GM20000 (cell line): ENCODE data around the gene SMIM35.

ENCODE experiments used
- DNase-seq: peaks from one replicate; pipeline ENCODE4 v3.0.0; 2012; ENCODE audit warnings: low spot score
- TF ChIP-seq, protein P1 (sequence below): IDR thresholded peaks from 2 replicates; pipeline ENCODE4 v1.5.1; 2012; ENCODE audit warnings: mild to moderate bottlenecking, control low read depth; ENCODE audit errors: extremely low read depth, missing control alignments

SMIM35 gene

DNA sequence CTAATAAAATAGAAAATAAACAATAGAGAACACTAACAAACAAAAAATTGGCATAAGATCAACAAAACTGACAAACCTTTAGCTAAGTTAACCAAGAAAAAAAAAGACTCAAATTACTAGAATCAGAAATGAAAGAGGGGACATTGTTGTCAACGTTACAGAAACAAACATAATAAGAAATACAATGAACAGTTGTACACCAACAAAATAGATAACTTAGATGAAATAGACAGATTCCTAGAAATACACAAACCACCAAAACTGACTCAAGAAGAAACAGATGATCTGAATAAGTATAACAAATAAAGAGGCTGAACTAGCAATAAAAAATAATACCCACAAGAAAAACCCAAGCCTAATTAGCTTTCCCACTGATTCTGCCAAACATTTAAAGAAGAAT, 44.6 kb downstream of the SMIM35 start:
- DNase-seq = no peak
- TF ChIP-seq, protein P1, sequence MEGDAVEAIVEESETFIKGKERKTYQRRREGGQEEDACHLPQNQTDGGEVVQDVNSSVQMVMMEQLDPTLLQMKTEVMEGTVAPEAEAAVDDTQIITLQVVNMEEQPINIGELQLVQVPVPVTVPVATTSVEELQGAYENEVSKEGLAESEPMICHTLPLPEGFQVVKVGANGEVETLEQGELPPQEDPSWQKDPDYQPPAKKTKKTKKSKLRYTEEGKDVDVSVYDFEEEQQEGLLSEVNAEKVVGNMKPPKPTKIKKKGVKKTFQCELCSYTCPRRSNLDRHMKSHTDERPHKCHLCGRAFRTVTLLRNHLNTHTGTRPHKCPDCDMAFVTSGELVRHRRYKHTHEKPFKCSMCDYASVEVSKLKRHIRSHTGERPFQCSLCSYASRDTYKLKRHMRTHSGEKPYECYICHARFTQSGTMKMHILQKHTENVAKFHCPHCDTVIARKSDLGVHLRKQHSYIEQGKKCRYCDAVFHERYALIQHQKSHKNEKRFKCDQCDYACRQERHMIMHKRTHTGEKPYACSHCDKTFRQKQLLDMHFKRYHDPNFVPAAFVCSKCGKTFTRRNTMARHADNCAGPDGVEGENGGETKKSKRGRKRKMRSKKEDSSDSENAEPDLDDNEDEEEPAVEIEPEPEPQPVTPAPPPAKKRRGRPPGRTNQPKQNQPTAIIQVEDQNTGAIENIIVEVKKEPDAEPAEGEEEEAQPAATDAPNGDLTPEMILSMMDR = no peak

DNA sequence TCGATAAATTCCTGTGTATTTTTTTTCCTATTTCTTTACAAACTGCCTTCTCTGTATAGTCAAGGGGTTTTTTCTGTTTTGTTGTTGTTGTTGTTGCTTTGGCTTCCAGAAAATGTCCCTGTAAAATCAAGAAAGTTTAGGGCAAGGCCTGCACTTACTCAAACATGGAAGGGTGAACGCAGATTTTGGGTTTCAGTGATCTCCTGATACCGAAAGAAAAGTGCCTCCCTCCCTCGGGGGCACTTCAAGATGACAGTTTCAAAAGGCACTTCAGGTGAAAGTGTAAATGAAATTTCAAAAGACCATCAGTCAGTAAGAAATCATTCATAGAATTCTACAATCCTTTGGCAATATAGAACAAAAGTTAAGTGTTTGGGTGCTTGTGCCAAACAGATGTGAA, 53.3 kb downstream of the SMIM35 start:
- no peak for DNase-seq
- TF ChIP-seq, protein P1 = no peak

DNA sequence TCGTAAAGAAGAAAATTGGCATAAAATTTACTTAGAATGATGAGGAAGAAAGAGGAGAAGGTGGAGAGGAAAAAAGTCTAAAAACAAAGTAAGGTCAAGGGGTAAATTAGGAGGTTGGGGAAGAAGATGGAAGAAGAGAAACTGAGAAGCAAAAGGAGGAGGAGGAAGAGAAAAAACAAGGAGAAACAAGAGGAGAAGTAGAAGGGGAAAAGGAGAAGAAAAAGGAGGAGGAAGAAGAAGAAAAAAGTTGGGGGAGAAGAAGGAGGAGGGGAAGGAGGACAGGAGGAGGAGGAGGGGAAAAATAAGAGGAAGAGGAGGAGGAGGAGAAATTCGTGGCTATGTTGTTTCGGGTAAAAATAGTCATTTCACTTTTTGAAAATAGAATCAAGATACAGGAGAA, 58.1 kb downstream of the SMIM35 start:
- TF ChIP-seq, protein P1 = no peak
- DNase-seq = no peak

DNA sequence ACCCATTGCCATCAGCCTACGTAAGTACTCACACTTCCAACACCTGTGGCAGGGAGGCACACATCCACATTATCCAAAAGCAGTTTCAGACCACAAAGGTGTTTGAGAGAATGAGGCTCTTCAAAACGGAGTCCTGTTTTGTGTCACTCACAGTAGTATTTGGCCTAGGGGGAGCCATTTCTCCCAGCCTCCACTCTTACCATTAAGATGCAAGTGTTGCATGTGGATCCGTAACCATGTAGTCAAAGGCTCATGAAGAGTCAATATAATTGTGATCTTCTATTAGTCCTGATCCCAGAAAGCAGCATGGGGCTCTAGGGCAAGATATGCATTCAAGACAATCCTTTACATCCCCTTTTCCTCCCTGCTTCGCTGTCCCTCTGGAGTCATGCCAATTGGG, 59.1 kb downstream of the SMIM35 start:
- no peak for DNase-seq
- TF ChIP-seq, protein P1 = no peak

DNA sequence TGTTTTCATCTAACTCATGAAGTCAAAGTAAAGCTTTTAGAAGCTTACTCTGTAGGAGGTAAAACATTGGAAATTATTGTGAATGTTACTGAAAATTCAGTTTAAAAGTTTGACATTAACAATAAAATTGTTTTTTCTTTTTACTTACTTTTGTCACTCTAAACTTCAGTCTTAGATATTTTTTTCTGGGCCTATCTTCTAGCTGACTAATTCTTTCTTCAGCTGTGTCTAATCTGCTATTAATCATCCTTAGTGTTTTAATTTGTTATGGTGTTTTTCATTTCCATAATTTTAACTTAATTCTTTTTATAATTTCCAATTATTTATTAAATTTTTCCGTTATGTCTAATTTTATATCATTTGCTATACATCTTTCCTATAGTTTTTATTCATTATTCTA, 65.6 kb downstream of the SMIM35 start:
- no peak for DNase-seq
- TF ChIP-seq, protein P1 = no peak

DNA sequence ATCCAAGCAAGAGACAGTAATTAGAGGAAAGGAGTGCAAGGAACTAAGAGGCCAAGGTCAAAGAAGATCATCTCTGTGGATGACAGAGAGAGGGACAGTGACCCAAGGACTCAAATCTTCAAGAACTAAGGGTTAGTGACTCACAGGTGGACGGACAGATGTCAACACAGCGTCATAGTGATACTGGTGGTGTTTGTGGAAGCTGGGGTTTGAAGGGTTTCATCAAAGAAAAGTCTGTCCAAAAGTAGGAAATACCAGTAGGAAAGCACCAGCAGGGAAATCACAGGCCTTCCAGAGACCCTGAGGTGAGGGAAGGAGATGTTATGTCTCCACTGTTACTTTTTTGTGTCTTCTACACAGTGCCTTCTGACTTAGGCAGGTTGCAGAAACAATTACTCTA, 68.4 kb downstream of the SMIM35 start:
- TF ChIP-seq, protein P1 = no peak
- no peak for DNase-seq

DNA sequence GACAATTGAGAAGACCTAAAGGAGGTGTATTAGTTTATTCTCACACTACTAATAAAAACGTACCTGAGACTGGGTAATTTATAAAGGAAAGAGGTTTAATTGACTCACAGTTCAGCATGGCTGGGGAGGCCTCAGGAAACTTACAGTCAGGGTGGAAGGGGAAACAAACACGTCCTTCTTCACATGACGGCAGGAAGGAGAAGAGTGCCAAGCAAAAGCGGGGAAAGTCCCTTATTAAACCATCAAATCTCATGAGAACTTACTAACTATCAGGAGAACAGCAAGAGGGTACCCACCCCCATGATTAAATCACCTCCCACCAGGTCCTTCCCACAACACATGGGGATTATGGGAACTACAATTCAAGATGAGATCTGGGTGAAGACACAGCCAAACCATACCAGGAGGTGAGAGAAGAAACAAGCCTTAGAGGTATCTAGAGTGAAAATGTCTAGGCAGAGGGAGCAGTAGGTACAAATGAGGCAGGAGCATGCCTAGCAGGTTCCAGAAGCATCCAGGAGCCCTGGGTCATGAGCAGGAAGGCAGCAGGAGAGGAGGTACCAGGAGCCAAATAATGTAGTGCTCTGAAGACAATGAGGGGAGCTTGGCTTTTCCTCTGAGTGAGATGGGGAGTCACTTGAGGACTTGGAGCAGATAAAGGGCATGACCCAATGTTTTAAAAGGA, 69.0 kb downstream of the SMIM35 start:
- TF ChIP-seq, protein P1 = no peak
- no peak for DNase-seq
